SK-N-SH (cell line): ENCODE results near the gene VENTX.

Experiments
- CTCF ChIP-seq: fragments of 200-600 bp; sonication (generic); IDR thresholded peaks from 2 replicates; pipeline ENCODE4 v1.6.1; 2017; ENCODE audit warnings: antibody characterized with exemption, mild to moderate bottlenecking, moderate library complexity
- EP300 ChIP-seq, 2 experiments: IDR thresholded peaks; 2 replicates each; pipeline versions ENCODE4 v1.4.0 to v1.6.1; 2012; ENCODE audit warnings: borderline replicate concordance in 1 of 2, low read depth in 1 of 2, low read length in 1 of 2
- EZH2phosphoT487 ChIP-seq: fragments of 200-600 bp; sonication (generic); IDR thresholded peaks from 2 replicates; pipeline ENCODE4 v1.6.1; 2017; ENCODE audit warnings: low read depth, mixed run types, mild to moderate bottlenecking, antibody characterized with exemption, moderate library complexity, borderline replicate concordance
- FOSL2 ChIP-seq: IDR thresholded peaks from 2 replicates; pipeline ENCODE4 v1.4.0; 2012; ENCODE audit warnings: low read depth, mild to moderate bottlenecking, moderate library complexity, borderline replicate concordance
- FOXJ3 ChIP-seq: sonication (generic); formaldehyde crosslinking; IDR thresholded peaks from 2 replicates; pipeline ENCODE4 v1.5.1; 2020; ENCODE audit warnings: mild to moderate bottlenecking, missing genetic modification reagents
- IRF3 ChIP-seq: fragments of 150-350 bp; IDR thresholded peaks from 2 replicates; pipeline ENCODE4 v1.6.1; 2016; ENCODE audit warnings: mild to moderate bottlenecking, low read depth, low read length
- MEF2A ChIP-seq: IDR thresholded peaks from 2 replicates; pipeline ENCODE4 v1.4.0; 2012; ENCODE audit warnings: low read depth, borderline replicate concordance
- MXI1 ChIP-seq: IDR thresholded peaks from 2 replicates; pipeline ENCODE4 v1.6.1; 2012; ENCODE audit warnings: mild to moderate bottlenecking, low read depth, low read length, improper control_type of control experiment
- POLR2AphosphoS5 ChIP-seq: IDR thresholded peaks from 2 replicates; pipeline ENCODE4 v1.6.1; 2012; ENCODE audit warnings: low read depth, low read length
- RAD21 ChIP-seq: IDR thresholded peaks from 2 replicates; pipeline ENCODE4 v1.6.1; 2012; ENCODE audit warnings: mild to moderate bottlenecking, low read length
- REST ChIP-seq: IDR thresholded peaks from 2 replicates; pipeline ENCODE4 v1.6.1; 2012; ENCODE audit warnings: mild to moderate bottlenecking, low read depth, low read length, moderate library complexity
- SIN3A ChIP-seq: IDR thresholded peaks from 2 replicates; pipeline ENCODE4 v1.6.1; 2012; ENCODE audit warnings: low read depth, mild to moderate bottlenecking, low read length, moderate library complexity, borderline replicate concordance

GRCh38 chr10:133199488-133199885 lies 38.2 kb upstream of the VENTX start:
- TF ChIP-seq EP300 (IDR thresholded peaks at IDR 0.05; ENCODE audit: borderline replicate concordance in 1 of 2, low read depth in 1 of 2, low read length in 1 of 2) (no peak), IRF3 (no peak), MXI1 (no peak), EZH2phosphoT487 (no peak), FOXJ3 (CRISPR knock-in tag) (no peak), SIN3A (no peak), CTCF (no peak), RAD21 (no peak), FOSL2 (no peak), MEF2A (no peak), REST (no peak), POLR2AphosphoS5 (no peak)
